Measurements from ENCODE around the gene IL3RA. TPM values are rescaled to one million over a fixed set of nuclear protein-coding genes. Genes with fewer than 3 reads are reported as not detected.
"Not testable (repeated sequence)": the region's sequence is repeated elsewhere in the genome, so short reads cannot be mapped to it uniquely, and the experiment has no call there.

Gene IL3RA
- total and polyA plus RNA-seq, 2 experiments from 2014 or later, result 0.86 TPM; not detected in 1

DNA sequence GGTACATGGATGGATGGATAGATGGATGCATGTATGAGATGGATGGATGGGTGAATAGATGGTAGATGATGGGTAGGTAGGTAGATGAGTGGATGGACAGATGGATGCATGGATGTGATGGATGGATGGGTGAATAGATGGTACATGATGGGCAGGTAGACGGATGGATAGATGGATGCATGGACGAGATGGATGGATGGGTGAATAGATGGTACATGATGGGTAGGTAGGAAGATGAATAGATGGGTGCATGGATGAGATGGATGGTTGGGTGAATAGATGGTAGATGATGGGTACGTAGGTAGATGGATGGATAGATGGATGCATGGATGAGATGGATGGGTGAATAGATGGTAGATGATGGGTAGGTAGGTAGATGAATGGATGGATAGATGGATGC is 67.3 kb downstream of the IL3RA start:
- not testable (repeated sequence) for H3K4me2 ChIP-seq; H3K4me1 ChIP-seq (ENCODE audit: insufficient read depth); H3K9me3 Mint-ChIP-seq; H3K4me1 Mint-ChIP-seq; DNase-seq (ENCODE audit: low spot score); H3K27me3 ChIP-seq (ENCODE audit: insufficient read depth); H3K27ac Mint-ChIP-seq; ATAC-seq; H3K79me2 ChIP-seq (replicated peaks; ENCODE audit: insufficient read depth); H2AFZ ChIP-seq; H3K27me3 Mint-ChIP-seq (ENCODE audit: insufficient read depth, low read depth, poor library complexity); H3K4me3 Mint-ChIP-seq; H3K4me3 ChIP-seq; H3K27ac ChIP-seq (ENCODE audit: low read depth)
- H3K36me3 Mint-ChIP-seq (ENCODE audit: low read depth), result peaks cover 27% of the 10 kb centered on the region; the same call in 2 of the 3 replicates
- H4K20me1 ChIP-seq (replicated peaks; ENCODE audit: insufficient read depth), result peaks cover 11% of the 10 kb centered on the region
- H3F3A ChIP-seq (replicated peaks; ENCODE audit: low read depth), result 0 out of 2 replicates have a peak, but pooled peaks cover 20% of the 10 kb centered on the region
- peaks cover 39% of the 10 kb centered on the region for H3K36me3 ChIP-seq (ENCODE audit: insufficient read depth)
- peaks cover 25% of the 10 kb centered on the region for H3K9me2 ChIP-seq (ENCODE audit: insufficient read depth)

- H3K9me2 ChIP-seq (ENCODE audit: insufficient read depth), result peaks cover 25% of the 10 kb centered on the region
- H2AFZ ChIP-seq; ATAC-seq; H3K27ac Mint-ChIP-seq; H4K20me1 ChIP-seq (replicated peaks; ENCODE audit: insufficient read depth); H3K27me3 ChIP-seq (ENCODE audit: insufficient read depth); H3K4me3 ChIP-seq; H3K4me1 ChIP-seq (ENCODE audit: insufficient read depth); H3K4me1 Mint-ChIP-seq; DNase-seq (ENCODE audit: low spot score); H3K9me3 Mint-ChIP-seq; H3K4me3 Mint-ChIP-seq; H3K4me2 ChIP-seq; H3K79me2 ChIP-seq (replicated peaks; ENCODE audit: insufficient read depth); H3K27ac ChIP-seq (ENCODE audit: low read depth); H3K27me3 Mint-ChIP-seq (ENCODE audit: insufficient read depth, low read depth, poor library complexity): not testable (repeated sequence)
- peaks cover 14% of the 10 kb centered on the region for H3K36me3 Mint-ChIP-seq (ENCODE audit: low read depth)
- H3K36me3 ChIP-seq (ENCODE audit: insufficient read depth), result peaks cover 39% of the 10 kb centered on the region
- 0 out of 2 replicates have a peak, but pooled peaks cover 10% of the 10 kb centered on the region for H3F3A ChIP-seq (replicated peaks; ENCODE audit: low read depth)
Measured at GRCh38 chrX:1405769-1406168, 69.2 kb downstream of the IL3RA start.

DNA sequence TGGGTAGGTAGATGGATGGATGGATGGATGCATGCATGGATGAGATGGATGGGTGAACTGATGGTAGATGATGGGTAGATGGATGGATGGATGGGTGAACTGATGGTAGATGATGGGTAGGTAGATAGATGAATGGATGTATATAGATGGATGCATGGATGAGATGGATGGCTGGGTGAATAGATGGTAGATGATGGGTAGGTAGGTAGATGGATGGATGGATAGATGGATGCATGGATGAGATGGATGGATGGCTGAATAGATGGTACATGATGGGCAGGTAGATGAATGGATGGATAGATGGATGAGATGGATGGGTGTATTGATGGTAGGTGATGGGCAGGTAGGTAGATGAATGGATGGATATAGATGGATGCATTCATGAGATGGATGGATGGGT is 70.5 kb downstream of the IL3RA start:
- 0 out of 2 replicates have a peak, but pooled peaks cover 6% of the 10 kb centered on the region for H3F3A ChIP-seq (replicated peaks; ENCODE audit: low read depth)
- H3K4me3 Mint-ChIP-seq, result no peak overlapping the region
- H3K4me1 ChIP-seq (ENCODE audit: insufficient read depth), result no peaks in the 10 kb centered on the region
- H3K4me1 Mint-ChIP-seq, result no peaks in the 10 kb centered on the region
- no peaks in the 10 kb centered on the region for H3K9me3 Mint-ChIP-seq
- DNase-seq (ENCODE audit: low spot score) (no peak), ATAC-seq (no peak)
- no peak overlapping the region for H2AFZ ChIP-seq
- peaks cover 25% of the 10 kb centered on the region for H3K9me2 ChIP-seq (ENCODE audit: insufficient read depth)
- H3K27me3 Mint-ChIP-seq (ENCODE audit: insufficient read depth, low read depth, poor library complexity), result no peaks in the 10 kb centered on the region
- no peak overlapping the region for H3K4me2 ChIP-seq
- no peak overlapping the region for H3K27ac ChIP-seq (ENCODE audit: low read depth)
- no peaks in the 10 kb centered on the region for H3K27me3 ChIP-seq (ENCODE audit: insufficient read depth)
- H3K79me2 ChIP-seq (replicated peaks; ENCODE audit: insufficient read depth), result no peaks in the 10 kb centered on the region
- 0 out of 2 replicates have a peak, but pooled peaks cover 3% of the 10 kb centered on the region for H4K20me1 ChIP-seq (replicated peaks; ENCODE audit: insufficient read depth)
- H3K27ac Mint-ChIP-seq, result no peak overlapping the region
- no peak overlapping the region for H3K4me3 ChIP-seq
- H3K36me3 Mint-ChIP-seq (ENCODE audit: low read depth), result peaks cover 14% of the 10 kb centered on the region
- peaks cover 39% of the 10 kb centered on the region for H3K36me3 ChIP-seq (ENCODE audit: insufficient read depth)
- no peak for TF ChIP-seq NANOG (IDR thresholded peaks at IDR 0.05; ENCODE audit: borderline replicate concordance)
- no peak for TF ChIP-seq POLR2AphosphoS5 (IDR thresholded peaks at IDR 0.05; ENCODE audit: low read depth)
- TF ChIP-seq, protein P1, sequence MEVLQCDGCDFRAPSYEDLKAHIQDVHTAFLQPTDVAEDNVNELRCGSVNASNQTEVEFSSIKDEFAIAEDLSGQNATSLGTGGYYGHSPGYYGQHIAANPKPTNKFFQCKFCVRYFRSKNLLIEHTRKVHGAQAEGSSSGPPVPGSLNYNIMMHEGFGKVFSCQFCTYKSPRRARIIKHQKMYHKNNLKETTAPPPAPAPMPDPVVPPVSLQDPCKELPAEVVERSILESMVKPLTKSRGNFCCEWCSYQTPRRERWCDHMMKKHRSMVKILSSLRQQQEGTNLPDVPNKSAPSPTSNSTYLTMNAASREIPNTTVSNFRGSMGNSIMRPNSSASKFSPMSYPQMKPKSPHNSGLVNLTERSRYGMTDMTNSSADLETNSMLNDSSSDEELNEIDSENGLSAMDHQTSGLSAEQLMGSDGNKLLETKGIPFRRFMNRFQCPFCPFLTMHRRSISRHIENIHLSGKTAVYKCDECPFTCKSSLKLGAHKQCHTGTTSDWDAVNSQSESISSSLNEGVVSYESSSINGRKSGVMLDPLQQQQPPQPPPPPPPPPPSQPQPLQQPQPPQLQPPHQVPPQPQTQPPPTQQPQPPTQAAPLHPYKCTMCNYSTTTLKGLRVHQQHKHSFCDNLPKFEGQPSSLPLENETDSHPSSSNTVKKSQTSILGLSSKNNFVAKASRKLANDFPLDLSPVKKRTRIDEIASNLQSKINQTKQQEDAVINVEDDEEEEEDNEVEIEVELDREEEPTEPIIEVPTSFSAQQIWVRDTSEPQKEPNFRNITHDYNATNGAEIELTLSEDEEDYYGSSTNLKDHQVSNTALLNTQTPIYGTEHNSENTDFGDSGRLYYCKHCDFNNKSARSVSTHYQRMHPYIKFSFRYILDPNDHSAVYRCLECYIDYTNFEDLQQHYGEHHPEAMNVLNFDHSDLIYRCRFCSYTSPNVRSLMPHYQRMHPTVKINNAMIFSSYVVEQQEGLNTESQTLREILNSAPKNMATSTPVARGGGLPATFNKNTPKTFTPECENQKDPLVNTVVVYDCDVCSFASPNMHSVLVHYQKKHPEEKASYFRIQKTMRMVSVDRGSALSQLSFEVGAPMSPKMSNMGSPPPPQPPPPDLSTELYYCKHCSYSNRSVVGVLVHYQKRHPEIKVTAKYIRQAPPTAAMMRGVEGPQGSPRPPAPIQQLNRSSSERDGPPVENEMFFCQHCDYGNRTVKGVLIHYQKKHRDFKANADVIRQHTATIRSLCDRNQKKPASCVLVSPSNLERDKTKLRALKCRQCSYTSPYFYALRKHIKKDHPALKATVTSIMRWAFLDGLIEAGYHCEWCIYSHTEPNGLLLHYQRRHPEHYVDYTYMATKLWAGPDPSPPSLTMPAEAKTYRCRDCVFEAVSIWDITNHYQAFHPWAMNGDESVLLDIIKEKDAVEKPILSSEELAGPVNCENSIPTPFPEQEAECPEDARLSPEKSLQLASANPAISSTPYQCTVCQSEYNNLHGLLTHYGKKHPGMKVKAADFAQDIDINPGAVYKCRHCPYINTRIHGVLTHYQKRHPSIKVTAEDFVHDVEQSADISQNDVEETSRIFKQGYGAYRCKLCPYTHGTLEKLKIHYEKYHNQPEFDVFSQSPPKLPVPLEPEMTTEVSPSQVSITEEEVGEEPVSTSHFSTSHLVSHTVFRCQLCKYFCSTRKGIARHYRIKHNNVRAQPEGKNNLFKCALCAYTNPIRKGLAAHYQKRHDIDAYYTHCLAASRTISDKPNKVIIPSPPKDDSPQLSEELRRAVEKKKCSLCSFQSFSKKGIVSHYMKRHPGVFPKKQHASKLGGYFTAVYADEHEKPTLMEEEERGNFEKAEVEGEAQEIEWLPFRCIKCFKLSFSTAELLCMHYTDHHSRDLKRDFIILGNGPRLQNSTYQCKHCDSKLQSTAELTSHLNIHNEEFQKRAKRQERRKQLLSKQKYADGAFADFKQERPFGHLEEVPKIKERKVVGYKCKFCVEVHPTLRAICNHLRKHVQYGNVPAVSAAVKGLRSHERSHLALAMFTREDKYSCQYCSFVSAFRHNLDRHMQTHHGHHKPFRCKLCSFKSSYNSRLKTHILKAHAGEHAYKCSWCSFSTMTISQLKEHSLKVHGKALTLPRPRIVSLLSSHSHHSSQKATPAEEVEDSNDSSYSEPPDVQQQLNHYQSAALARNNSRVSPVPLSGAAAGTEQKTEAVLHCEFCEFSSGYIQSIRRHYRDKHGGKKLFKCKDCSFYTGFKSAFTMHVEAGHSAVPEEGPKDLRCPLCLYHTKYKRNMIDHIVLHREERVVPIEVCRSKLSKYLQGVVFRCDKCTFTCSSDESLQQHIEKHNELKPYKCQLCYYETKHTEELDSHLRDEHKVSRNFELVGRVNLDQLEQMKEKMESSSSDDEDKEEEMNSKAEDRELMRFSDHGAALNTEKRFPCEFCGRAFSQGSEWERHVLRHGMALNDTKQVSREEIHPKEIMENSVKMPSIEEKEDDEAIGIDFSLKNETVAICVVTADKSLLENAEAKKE (CRISPR knock-in tag; IDR thresholded peaks at IDR 0.05), result no peak
- TF ChIP-seq EZH2 (IDR thresholded peaks at IDR 0.05; ENCODE audit: low read depth, unreplicated experiment), result no peak
- TF ChIP-seq STAT1 (IDR thresholded peaks at IDR 0.05; ENCODE audit: unreplicated experiment), result no peak
- no peak for TF ChIP-seq ZNF114 (CRISPR knock-in tag; IDR thresholded peaks at IDR 0.05)
- no peak for TF ChIP-seq EZH2phosphoT487 (IDR thresholded peaks at IDR 0.05; ENCODE audit: unreplicated experiment)
- no peak for TF ChIP-seq CREB1 (CRISPR knock-in tag; IDR thresholded peaks at IDR 0.05; ENCODE audit: low read depth)
- TF ChIP-seq ZNF331 (CRISPR knock-in tag; IDR thresholded peaks at IDR 0.05; ENCODE audit: low read depth), result no peak
- TF ChIP-seq JUNB (IDR thresholded peaks at IDR 0.05; ENCODE audit: unreplicated experiment), result no peak
- no peak for TF ChIP-seq CTCF (conservative IDR thresholded peaks at IDR 0.05; ENCODE audit: low read depth in 2 of 2)
